Fibroblast of lung (primary cell): ENCODE results near the gene CLMP. TPM values are rescaled to one million over a fixed set of nuclear protein-coding genes. Genes with fewer than 3 reads are reported as not detected.

ENCODE experiments used
- DNase-seq, 2 donors: peaks; one replicate each; pipeline versions ENCODE4 v3.0.0 to v3.0.0-alpha.2; 2010; ENCODE audit warnings: low read depth in 2 of 2
- H2AFZ ChIP-seq: 2 replicates; pipeline ENCODE4 v1.5.1; 2012; ENCODE audit warnings: low read length, control low read depth, inconsistent platforms
- H3K27ac ChIP-seq: 2 replicates; pipeline ENCODE4 v1.5.1; 2011; ENCODE audit warnings: low read length, control low read depth; ENCODE audit not compliant: insufficient read depth
- H3K27me3 ChIP-seq: 2 replicates; pipeline ENCODE4 v1.5.1; 2011; ENCODE audit warnings: mild to moderate bottlenecking, low read length; ENCODE audit not compliant: control insufficient read depth, insufficient read depth
- H3K36me3 ChIP-seq: 2 replicates; pipeline ENCODE4 v1.5.1; 2011; ENCODE audit warnings: low read length; ENCODE audit not compliant: control insufficient read depth, insufficient read depth
- H3K4me1 ChIP-seq: 2 replicates; pipeline ENCODE4 v1.5.1; 2011; ENCODE audit warnings: low read length; ENCODE audit not compliant: control insufficient read depth, insufficient read depth; ENCODE audit errors: extremely low read depth
- H3K4me2 ChIP-seq: 2 replicates; pipeline ENCODE4 v1.5.1; 2011; ENCODE audit warnings: low read length, control low read depth; ENCODE audit not compliant: insufficient read depth; ENCODE audit errors: extremely low read depth
- H3K4me3 ChIP-seq, 4 experiments: fragments of 200-600 bp in 1 of 4; sonication (generic) in 1 of 4; replicated peaks in 1 of 4; 2 replicates each; pipeline ENCODE4 v1.5.1; 2011 to 2016; ENCODE audit warnings: low read length in 4 of 4, low read depth in 3 of 4, mild to moderate bottlenecking in 3 of 4, control low read depth in 2 of 4, inconsistent platforms in 1 of 4, mixed read lengths in 1 of 4; ENCODE audit not compliant: insufficient read depth in 1 of 4; ENCODE audit errors: control extremely low read depth in 1 of 4
- H3K79me2 ChIP-seq: 2 replicates; pipeline ENCODE4 v1.5.1; 2012; ENCODE audit warnings: mild to moderate bottlenecking, low read length, inconsistent platforms; ENCODE audit not compliant: control insufficient read depth, insufficient read depth
- H3K9ac ChIP-seq: 2 replicates; pipeline ENCODE4 v1.5.1; 2011; ENCODE audit warnings: mild to moderate bottlenecking, low read length, control low read depth; ENCODE audit not compliant: insufficient read depth
- H3K9me3 ChIP-seq: 2 replicates; pipeline ENCODE4 v1.5.1; 2012; ENCODE audit warnings: low read depth, low read length; ENCODE audit not compliant: control insufficient read depth, insufficient read depth
- H4K20me1 ChIP-seq: 2 replicates; pipeline ENCODE4 v1.5.1; 2011; ENCODE audit warnings: low read length; ENCODE audit not compliant: control insufficient read depth, insufficient read depth; ENCODE audit errors: extremely low read depth
- EZH2 ChIP-seq: IDR thresholded peaks from 2 replicates; pipeline ENCODE4 v1.5.1; 2012; ENCODE audit warnings: low read length, control low read depth, mild to moderate bottlenecking; ENCODE audit errors: missing control alignments
- polyA plus RNA-seq, 2 donors: library from polyadenylated mRNA; depleted of rRNA in 1 of 2; stranded (reverse) in 1 of 2; unstranded in 1 of 2; fragments of >200 nt; gene quantifications; 2 replicates each; pipeline ENCODE4 v1.2.1, GENCODE V29; 2011 to 2012; ENCODE audit warnings: missing spikeins in 1 of 2
- total RNA-seq: library from RNA; depleted of rRNA; stranded (reverse); fragments of >200 nt; gene quantifications from 2 replicates; pipeline ENCODE4 v1.2.1, GENCODE V29; 2014
- TF ChIP-seq, protein P1 (sequence below), 2 donors: IDR thresholded peaks in 1 of 2; conservative IDR thresholded peaks in 1 of 2; 1 replicate in 1 of 2; 2 replicates in 1 of 2; pipeline ENCODE4 v1.5.1; 2011 to 2012; ENCODE audit warnings: low read length in 2 of 2, control low read depth in 1 of 2, inconsistent platforms in 1 of 2, low read depth in 1 of 2, mild to moderate bottlenecking in 1 of 2

CLMP gene
- total and polyA plus RNA-seq, 2 donors (not counting 1 experiment from before 2014, with no cell fraction given), result 107 to 243 TPM

DNA sequence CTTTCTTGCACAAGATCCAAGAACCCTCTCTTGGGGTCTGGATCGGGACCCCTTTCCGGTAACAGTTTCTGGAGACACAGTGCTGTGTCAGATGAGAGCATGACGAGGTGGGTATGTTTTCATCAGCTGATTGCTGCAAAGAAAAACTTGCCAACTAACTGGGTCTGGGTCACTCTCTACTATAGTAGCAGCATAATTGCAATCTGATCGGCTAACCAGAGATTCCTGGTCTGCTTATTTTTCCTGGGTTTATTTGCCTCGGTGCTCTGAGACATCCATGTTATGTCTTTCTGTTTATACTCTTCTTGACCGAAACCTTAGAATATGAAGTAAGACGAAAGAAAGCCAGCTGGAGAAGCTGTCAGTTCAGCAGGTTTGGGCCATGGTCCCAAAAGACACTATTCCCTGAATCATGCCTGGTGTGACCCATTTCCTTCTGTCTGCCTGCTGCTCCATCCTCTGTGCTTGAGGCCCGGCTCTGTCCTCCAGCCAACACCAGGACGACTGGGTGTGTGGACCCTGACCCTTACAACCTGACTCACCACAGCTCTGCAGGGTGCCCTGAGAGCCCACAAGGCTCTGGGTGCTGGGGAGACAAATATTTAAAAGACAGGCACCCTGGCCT, 24.1 kb upstream of the CLMP start:
- no peaks in the 10 kb centered on the region for H4K20me1 ChIP-seq
- H3K4me2 ChIP-seq, result peak overlapping the region; percentile 32
- H3K4me3 ChIP-seq, result no peak overlapping the region
- TF ChIP-seq, protein P1, sequence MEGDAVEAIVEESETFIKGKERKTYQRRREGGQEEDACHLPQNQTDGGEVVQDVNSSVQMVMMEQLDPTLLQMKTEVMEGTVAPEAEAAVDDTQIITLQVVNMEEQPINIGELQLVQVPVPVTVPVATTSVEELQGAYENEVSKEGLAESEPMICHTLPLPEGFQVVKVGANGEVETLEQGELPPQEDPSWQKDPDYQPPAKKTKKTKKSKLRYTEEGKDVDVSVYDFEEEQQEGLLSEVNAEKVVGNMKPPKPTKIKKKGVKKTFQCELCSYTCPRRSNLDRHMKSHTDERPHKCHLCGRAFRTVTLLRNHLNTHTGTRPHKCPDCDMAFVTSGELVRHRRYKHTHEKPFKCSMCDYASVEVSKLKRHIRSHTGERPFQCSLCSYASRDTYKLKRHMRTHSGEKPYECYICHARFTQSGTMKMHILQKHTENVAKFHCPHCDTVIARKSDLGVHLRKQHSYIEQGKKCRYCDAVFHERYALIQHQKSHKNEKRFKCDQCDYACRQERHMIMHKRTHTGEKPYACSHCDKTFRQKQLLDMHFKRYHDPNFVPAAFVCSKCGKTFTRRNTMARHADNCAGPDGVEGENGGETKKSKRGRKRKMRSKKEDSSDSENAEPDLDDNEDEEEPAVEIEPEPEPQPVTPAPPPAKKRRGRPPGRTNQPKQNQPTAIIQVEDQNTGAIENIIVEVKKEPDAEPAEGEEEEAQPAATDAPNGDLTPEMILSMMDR (conservative IDR thresholded peaks at IDR 0.05 in 1 of 2, IDR thresholded peaks at IDR 0.05 in 1 of 2; ENCODE audit: low read depth in 1 of 2, low read length in 2 of 2), result no peak
- TF ChIP-seq EZH2, result no peak
- H3K79me2 ChIP-seq, result no peaks in the 10 kb centered on the region
- no peaks in the 10 kb centered on the region for H3K27me3 ChIP-seq
- H3K4me1 ChIP-seq, result peaks cover 7% of the 10 kb centered on the region
- H3K27ac ChIP-seq, result peak overlapping the region; percentile 41
- peak; percentile 39 to 88 for DNase-seq
- H3K9ac ChIP-seq, result no peak overlapping the region
- H3K9me3 ChIP-seq, result no peaks in the 10 kb centered on the region
- no peaks in the 10 kb centered on the region for H3K36me3 ChIP-seq
- peak overlapping the region; percentile 15 for H2AFZ ChIP-seq

DNA sequence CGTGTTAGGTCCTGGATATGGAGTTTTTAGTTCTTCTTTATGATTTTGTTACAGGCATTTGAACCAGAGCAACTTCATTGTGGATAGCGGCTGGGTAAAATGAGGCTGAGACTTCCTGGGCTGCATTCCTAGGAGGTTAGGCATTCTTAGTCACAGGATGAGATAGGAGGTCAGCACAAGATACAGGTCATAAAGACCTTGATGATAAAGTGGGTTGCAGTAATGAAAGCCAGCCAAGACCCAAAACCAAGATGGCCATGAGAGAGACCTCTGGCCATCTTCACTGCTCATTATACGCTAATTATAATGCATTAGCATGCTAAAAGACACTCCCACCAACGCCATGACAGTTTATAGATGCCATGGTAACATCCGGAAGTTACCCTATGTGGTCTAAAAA, 23.4 kb upstream of the CLMP start:
- Histone ChIP-seq H3K79me2 (no peaks in the 10 kb centered on the region), H3K4me3 (no peak overlapping the region), H3K4me2 (no peak overlapping the region), H3K9me3 (no peaks in the 10 kb centered on the region), H3K36me3 (no peaks in the 10 kb centered on the region), H4K20me1 (no peaks in the 10 kb centered on the region), H3K9ac (no peak overlapping the region), H3K27ac (no peak overlapping the region), H3K4me1 (peaks cover 7% of the 10 kb centered on the region), H2AFZ (no peak overlapping the region), H3K27me3 (no peaks in the 10 kb centered on the region)
- TF ChIP-seq EZH2, result no peak
- TF ChIP-seq, protein P1 (conservative IDR thresholded peaks at IDR 0.05 in 1 of 2, IDR thresholded peaks at IDR 0.05 in 1 of 2; ENCODE audit: low read depth in 1 of 2, low read length in 2 of 2), result no peak
- peak in 1 of 2 donors; percentile 50 for DNase-seq

DNA sequence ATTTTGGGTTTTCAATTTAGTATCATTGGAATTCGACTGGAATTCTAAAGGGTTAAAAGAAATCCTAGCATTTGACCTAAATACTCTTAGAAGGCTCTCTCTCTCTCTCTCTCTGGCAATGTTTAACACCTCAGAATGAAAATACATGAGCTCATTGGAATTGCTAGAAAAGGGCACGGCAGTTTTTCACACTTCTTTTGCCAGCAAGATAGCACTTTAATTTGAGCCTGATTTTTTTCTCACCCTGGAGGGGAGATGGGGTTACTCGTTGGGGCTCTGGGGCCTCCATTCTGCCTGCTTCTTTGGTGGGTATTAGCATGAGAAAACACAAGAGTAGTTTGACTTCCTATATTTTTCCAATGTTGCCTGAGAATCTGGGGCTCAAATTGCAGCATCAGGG, 22.8 kb upstream of the CLMP start:
- Histone ChIP-seq H3K4me1 (peaks cover 7% of the 10 kb centered on the region), H3K9ac (no peak overlapping the region), H3K4me2 (no peak overlapping the region), H3K27ac (no peak overlapping the region), H2AFZ (no peak overlapping the region), H4K20me1 (no peaks in the 10 kb centered on the region), H3K79me2 (no peaks in the 10 kb centered on the region), H3K36me3 (no peaks in the 10 kb centered on the region), H3K9me3 (no peaks in the 10 kb centered on the region), H3K4me3 (no peak overlapping the region), H3K27me3 (no peaks in the 10 kb centered on the region)
- TF ChIP-seq, protein P1 (conservative IDR thresholded peaks at IDR 0.05 in 1 of 2, IDR thresholded peaks at IDR 0.05 in 1 of 2; ENCODE audit: low read depth in 1 of 2, low read length in 2 of 2), result no peak
- no peak for TF ChIP-seq EZH2
- DNase-seq, result peak in 1 of 2 donors; percentile 33
